ENCODE data around the gene PSME1.

The PSME1 gene

DNA sequence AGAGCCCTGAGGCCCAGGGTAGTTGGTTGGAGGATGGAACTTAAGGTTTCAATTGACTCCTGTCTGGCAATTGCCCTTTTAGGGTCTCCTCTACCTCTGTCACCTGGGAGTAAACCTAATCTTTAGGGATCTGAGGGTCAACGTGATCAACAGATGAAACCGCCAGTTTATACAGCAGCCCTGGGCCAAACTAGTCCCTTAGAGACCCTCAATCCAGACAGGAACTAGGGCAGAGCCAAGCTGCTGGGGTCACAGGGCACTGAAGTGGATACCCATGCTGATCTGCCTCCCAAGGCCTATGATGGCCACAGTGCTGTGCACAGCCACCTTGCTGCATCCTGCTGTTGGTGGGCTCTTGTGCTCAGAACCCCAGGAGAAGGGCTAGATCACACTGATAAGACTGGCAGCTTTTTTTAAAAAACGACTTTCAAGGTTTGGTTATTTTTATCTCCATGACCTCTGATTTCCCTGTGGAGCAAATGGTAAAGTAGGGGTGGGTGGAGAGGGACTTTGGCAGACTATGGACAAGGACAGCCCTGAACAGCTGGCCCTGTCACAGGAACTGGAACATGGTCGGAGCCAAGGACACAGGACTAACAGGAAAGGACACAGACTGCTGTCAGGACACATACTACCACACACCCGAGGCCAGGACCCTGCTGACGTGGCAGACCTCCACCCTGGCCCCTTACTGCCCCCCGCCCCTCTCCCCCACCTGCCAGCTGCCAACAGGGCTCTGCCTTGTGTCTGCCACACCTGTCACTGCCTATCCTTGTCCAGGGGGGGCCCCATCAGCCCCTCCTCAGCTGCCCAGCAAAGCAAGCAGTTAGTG, 5.1 kb upstream of the PSME1 start:
- no peak for DNase-seq

DNA sequence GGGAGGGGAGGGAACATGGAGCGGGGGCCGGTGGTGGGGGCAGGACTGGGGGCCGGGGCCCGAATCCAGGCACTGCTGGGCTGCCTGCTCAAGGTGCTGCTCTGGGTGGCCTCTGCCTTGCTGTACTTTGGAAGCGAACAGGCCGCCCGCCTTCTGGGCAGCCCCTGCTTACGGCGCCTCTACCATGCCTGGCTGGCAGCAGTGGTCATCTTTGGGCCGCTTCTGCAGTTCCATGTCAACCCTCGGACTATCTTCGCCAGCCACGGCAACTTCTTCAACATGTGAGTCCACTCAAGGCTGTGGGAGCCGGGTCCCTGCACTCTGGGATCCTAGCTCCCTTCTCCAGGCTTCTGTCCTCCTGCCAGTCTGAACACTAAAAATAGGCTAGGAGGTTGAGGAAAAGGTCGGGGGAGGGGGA, 4.4 kb upstream of the PSME1 start:
- DNase-seq, result no peak

DNA sequence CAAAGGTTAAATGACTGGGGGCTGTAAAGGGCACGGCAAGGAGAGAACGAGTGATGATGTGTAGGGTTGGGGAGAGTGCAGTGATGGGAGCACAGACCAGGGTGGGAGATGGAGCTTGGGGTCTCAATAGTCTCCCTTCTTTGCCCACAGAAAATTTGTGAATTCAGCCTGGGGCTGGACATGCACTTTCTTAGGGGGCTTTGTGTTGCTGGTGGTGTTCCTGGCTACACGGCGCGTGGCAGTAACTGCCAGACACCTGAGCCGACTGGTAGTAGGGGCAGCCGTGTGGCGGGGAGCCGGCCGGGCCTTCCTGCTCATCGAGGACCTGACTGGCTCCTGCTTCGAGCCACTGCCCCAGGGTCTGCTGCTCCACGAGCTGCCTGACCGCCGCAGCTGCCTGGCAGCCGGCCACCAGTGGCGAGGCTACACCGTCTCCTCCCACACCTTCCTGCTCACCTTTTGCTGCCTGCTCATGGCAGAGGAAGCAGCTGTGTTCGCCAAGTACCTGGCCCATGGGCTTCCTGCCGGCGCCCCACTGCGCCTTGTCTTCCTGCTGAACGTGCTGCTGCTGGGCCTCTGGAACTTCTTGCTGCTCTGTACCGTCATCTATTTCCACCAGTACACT, 3.8 kb upstream of the PSME1 start:
- DNase-seq, result no peak

DNA sequence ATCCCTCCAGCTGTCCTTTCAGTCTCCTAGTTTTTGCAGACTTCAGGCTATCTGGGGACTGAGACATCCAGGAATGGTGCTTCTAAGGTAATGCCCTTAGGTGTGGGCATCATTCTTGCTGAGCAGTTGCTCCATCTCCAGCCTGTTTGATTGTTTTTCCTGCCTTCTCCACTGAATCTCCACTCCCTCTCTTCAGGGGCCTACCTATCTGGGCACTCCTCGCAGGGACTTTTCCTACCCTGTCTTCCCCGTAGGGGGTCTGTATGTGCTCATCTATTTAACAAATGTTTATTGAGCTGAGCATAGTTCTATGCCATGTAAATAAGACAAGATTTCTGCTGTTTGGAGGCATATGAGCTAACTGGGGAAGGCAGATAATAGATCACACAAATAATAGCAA, 3.0 kb upstream of the PSME1 start:
- no peak for DNase-seq

DNA sequence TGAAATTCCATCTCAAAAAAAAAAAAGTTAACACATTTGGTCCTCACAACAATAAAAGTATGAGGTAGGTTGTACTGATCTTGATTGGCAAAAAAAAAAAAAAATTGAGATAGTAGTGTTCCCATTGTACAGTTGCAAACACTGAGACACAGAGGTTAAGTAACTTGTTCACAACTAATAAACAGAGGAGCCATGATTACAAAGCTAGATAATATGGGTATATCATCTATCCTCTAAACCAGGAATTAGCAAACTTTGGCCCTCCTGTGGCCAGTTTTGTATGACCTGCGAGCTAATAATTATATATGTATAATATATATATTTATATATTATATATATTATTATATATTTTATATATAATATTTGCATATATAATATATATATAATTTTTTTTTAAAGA, 2.3 kb upstream of the PSME1 start:
- no peak for DNase-seq

DNA sequence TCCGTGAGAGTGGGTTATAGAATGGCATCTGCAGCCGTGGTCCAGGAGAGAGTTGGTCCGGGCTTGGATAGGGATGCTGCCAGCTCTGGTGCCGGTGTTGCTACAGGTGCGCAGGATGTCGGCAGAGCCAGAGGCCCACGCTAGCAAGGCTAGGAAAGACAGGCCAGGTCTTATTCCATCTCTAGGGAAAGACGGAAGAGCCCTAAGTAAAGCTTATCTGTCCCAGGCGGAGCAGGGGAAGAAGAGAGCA, 485 bp upstream of the PSME1 start:
- no peak for DNase-seq

DNA sequence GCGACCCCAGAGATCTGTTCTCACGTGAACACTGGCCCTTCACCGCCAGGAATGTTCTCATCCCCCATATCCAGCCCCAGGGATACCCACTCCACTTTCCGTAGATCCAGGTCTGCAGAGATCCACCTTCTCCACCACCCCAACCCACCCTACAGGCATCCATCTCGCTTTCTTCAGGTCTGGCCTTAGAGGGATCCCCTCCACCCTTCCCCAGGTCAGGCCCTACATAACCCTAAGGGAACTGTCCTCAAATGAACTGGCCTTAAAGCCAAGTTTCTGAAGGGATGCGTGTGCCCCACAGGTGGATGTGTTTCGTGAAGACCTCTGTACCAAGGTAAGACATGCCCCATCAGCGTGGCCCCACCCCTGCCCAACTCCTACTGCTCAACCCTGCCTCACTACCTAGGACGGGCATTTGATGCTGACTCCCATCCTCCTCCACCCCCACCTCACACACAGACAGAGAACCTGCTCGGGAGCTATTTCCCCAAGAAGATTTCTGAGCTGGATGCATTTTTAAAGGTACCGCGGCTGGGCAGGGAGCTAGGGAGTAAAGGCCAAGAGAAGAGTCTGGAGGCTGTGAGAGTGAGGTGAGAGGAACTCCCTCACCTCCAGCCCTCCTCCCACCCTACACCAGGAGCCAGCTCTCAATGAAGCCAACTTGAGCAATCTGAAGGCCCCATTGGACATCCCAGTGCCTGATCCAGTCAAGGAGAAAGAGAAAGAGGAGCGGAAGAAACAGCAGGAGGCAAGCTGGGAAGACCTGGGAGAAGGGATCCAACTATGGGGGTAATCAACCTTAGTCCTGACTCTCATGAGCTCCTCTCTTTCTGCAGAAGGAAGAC, 912 bp downstream of the PSME1 start:
- DNase-seq, result no peak

DNA sequence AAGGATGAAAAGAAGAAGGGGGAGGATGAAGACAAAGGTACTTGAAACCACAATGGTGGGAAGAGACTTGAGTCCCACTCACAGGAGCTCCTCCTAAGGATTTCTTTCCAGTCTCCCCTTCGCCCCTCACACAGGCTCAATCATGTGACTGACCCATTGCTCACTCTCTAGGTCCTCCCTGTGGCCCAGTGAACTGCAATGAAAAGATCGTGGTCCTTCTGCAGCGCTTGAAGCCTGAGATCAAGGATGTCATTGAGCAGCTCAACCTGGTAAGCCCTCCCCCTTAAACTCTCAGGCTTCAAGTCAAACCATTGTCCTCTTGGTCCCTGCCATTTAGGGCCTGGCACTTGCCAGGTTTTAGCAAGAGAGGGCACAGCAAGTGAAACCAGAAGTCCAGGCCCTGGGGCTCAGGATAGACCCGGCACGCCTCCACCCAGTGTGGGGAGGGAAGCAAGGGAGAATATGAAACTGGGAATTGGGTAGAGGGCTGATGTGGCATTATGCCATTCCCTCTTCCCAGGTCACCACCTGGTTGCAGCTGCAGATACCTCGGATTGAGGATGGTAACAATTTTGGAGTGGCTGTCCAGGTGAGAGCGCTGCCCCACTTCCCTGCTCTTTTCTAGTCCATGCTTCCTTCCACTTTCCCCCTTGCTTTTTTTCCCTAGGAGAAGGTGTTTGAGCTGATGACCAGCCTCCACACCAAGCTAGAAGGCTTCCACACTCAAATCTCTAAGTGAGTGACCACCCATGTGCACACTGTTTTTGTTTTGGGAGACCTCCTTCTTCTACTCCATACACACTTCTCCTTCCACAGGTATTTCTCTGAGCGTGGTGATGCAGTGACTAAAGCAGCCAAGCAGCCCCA, 1.8 kb downstream of the PSME1 start:
- DNase-seq, result no peak

DNA sequence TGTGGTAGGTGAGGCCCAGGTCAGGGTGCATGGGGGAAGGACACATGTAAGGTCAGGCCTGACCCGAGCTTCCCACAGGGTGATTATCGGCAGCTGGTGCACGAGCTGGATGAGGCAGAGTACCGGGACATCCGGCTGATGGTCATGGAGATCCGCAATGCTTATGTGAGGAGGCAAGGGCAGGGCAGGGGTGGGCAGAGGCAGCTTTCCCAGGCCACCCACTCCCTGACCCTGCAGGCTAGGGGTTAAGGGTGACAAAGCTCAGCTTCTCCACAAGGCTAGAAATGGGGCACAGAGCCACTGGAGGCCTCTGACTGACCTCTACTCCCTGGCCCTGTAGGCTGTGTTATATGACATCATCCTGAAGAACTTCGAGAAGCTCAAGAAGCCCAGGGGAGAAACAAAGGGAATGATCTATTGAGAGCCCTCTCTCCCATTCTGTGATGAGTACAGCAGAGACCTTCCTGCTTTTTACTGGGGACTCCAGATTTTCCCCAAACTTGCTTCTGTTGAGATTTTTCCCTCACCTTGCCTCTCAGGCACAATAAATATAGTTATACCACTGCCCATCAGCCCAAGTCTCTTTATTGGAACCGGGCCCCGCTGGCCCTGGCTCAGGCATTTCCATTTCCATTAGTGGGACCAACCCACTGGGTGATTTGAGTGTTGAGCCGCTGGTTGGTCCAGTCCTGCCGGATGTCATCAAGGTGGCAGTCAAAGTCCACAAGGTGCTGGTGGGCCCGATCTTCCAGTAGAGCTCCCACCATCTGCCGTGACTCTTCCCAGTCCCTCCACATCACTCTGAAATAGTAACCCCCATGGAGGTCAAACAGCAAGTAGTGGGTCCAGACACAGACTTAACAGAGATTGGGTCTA, 2.6 kb downstream of the PSME1 start:
- no peak for DNase-seq

DNA sequence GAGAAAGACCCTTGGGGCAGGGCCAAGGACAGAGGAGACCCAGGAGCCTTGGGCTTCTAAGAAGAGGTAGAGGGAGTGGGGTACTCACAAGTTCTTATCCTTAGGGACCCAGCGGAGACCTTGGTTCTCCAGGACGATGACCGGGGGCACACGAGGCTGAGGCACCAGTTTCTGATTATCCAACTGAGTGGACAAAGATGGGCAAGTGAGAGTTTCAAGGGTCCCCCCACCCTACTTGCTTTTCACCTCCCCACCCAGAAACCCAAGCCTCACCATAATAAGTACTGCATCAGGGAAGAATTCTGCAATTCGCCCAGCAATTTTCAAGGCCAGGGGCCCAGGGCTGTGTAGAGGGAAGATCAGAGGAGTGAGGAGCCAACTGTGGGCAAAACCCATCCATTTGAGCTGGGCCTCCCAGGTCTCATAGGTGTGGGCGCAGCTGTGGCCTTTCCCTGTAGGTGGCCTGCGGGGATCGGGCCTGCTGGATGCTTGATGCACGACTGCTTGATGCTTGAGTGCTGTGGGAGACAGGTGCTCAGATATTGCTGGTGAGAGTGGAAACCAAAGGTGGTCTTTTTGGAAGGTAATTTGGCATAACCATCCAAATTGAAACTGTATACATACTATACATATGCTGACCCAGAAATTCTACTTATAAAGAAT, 3.4 kb downstream of the PSME1 start:
- DNase-seq, result no peak

DNA sequence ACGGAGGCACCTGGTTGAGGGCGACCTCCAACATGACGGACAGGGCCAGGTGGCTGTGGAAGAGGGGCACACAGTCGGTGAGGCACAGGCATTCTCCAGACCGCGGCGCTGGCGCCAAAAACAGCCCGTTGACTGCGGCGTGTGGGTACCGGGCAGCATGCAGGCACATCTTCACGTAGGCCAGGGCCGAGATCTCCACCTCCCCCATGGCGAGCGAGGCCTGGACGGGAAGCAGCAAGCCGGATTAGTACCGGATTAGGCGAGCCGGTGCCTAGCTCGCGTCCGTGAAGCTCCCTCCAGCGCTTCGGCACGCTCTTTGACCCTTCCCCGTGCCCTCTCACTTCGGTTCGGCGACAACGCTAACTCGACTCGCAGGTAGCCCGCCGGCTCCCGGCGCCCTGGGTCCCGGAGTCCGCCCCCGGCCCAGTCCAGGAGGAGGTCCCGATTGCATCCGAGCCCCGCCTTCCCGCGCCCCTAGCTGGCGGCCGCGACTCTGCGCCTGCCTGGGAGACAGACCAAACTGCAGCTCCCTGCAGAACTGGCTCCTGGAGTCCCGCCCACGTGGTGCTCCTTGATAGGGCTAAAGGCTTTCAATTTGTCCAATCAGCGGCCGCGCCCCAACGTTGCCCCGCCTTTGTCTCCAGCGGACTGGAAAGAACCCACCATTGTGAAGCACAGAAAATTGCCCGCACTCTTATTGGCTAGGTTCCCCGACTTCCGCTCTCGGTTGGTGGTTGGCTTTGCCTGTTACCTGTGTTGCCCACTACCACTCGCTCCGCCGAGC, 5.3 kb downstream of the PSME1 start, which contains the start of gene EMC9:
TSS of gene EMC9 (minus strand) at position 495 of the 784 bp plus-strand sequence. CDS start at position 208, 287 bp downstream.
- peak; percentile 98 for DNase-seq

DNA sequence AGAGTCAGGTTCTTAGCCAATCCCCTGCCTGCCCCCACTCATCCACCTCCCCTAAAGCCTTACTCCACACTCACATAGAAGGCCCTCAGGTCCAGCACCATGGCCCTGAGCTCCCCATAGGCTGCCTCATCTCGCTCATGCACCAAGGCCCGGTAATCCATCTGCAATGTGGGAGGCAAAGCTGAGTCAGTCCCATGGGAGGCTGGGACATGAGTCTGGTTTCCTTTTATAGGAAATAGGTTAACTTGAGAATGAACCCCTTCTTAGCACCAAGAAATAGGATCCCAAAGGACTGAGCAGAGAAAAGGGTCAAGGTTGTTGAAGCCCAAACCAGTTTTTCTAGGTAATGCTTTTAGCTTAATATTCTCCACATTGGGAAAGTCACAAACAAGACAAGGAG, 7.5 kb downstream of the PSME1 start:
- no peak for DNase-seq

DNA sequence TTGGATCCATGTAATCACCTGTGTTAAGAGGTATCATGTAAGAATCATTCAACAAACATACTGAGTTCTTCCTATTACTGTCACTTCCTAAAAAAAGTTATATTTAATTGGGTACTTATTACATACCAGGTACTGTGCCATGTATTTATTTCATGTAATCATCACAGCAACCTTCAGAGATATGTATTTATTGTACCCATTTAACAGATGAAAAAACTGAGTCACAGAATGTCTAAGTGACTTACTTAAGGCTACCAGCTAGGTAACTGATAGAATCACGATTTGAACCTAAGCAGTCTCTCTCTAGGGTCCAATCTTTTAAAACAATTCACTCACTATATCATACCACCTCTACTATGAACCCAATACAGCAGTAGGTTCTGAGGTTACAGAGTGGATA, 8.5 kb downstream of the PSME1 start:
- DNase-seq, result no peak

DNA sequence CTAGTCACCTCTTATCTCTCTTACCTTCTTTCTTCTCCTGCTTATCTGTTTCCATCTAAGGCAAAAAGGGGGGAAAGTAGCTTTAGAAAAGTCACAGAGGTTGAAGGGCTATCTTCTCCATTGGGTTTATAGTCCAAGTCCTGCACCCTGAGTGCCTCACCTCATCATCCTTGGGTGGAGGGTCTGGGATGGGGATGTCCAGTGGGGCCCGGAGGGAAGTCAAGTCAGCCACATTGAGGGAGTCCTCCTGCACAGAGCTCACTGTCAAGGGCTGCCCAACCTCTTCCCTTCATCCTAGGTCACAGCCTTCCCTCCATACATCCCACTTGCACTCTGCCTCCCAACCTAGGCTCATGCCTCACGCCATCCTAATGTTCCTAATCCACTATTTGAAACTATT, 9.2 kb downstream of the PSME1 start:
- DNase-seq, result no peak

DNA sequence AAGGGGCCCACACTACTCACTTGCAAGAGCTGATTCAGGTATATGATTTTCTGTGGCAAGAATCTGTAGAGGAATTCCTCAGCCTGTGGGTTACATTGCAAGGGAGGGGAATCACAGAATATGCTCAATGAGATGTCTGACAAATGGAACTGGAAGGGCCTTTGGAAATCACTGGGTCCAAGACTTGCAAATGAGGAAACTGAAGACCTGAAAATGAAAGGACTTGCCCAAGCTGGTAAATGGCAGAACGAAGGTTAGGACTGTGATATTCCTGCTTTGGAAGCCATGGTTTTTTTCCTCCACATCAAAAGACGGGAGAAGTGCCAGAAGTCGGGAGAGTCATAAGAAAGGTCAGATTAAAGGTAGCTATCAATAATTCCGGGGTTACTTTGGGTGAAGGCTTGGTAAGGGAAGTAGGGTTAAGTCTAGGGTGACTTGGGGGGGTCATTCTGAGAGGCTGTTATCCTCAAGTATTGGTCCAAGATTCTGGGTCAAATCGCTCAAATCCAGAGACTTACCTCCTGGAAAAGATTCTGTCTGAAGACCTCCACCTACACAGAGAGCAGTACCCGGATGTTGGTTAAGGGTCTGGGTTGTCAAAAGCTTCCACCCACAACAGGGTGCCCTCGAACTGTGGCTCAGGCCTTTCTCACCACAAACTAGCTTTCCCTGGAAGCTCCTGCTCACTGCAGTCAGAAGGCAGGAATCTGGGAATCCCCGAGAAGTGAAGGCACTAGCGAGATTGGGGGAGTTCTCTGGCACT, 9.9 kb downstream of the PSME1 start:
- no peak for DNase-seq

DNA sequence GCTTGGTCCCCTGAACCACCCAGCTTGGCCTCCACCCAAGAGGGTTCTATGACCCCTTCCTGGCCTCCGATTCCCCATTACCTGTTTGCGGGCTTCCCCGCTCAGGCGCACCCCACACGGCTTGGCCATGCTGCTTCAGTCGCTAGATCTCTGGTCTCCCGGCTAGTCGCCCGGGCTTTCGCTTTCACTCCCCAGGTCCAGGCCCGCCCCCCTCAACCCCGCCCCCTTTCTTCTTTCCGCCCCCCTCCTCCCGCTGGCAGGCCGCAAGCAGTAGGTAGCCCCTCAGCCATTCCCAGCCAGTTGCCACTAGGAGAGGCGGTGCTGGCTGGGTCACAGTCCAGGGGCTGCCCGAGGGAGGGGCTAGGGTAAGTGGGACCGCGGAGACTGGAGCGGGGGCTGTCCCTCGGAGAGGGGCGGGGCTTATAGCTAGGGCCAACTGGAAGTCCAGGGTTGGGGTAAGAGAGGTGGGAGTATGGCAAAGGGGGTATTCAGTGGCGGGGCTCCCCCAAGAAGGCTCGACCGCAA, 10.5 kb downstream of the PSME1 start, which contains the start of gene PSME2:
TSS of gene PSME2 (minus strand) at position 158 of the 525 bp plus-strand sequence. CDS start at position 129, 29 bp downstream.
- peak; percentile 85 for DNase-seq

DNA sequence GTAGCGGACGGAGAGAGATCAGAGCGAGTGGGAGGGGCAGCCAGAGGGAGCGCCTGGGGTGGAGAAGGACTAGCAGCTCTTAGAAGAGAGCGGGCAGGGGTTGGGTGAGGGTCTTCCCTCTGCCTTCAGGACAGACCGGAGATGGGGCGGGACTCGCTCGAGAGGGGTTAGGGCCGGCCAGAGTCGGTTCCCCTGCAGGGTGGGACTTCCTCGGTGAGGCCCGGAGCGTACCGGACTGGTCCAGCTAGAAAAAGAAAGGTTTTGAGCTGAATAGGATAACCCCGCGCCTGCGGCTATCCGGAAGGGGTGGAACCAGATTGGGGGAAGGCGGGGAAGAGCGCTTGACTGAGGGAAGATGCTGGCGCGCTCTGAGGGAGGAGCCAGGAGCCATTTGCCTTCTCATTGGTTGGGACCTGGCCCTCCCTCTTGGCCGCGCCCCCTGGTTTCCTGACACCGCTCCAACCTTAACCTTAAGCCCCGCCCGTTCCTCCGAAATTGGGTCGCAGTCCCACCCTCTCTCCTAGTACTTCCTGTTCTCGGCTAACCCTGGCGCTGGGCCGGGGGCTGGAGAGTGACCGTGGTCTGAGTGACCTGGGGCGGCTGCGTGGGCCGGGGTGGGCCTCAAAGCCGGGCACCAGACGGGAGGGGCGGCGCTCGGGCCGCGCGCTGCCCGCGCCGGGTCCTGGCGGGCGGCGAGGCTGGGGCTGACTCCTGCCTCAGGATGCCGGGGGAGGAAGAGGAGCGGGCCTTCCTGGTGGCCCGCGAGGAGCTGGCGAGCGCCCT, 11.2 kb downstream of the PSME1 start, which contains the start of gene RNF31:
TSS of gene RNF31 (plus strand) at position 521 of the 783 bp plus-strand sequence. CDS start at position 722, 201 bp downstream.
- peak; percentile 96 for DNase-seq

DNA sequence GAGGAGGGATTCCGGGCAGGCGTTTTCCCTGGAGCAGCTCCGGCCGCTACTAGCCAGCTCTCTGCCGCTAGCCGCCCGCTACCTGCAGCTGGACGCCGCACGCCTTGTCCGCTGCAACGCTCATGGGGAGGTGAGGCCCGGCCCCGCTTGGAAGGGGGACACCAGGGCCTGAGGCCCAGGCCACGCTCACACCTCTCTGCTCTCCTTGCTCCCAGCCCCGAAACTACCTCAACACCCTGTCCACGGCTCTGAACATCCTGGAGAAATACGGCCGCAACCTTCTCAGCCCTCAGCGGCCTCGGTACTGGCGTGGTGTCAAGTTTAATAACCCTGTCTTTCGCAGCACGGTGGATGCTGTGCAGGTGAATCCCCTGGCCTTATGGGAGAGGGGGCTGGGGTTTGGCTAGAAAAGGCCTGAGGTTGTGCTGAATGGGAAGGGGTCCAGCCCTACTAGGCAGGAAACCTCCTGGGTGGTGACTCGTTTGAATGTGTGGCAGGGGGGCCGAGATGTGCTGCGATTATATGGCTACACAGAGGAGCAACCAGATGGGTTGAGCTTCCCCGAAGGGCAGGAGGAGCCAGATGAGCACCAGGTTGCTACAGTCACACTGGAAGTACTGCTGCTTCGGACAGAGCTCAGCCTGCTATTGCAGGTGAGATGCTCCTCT, 11.9 kb downstream of the PSME1 start:
- no peak for DNase-seq
